Adrenal gland (tissue), 12 donors: Measurements from ENCODE around the gene TBC1D3B. TPM values are rescaled to one million over a fixed set of nuclear protein-coding genes. Genes with fewer than 3 reads are reported as not detected.
"Not testable (repeated sequence)": the region's sequence is repeated elsewhere in the genome, so short reads cannot be mapped to it uniquely, and the experiment has no call there.

Source experiments
- DNase-seq, 7 donors: peaks; one replicate each; pipeline ENCODE4 v3.0.0-alpha.2; 2019 to 2020
- H3K27ac ChIP-seq, 5 donors: fragments of 200-600 bp; sonication (generic) in 4 of 5; 1 replicate in 3 of 5; 2 replicates in 2 of 5; pipeline versions ENCODE4 v1.5.1 to v1.8.0; 2016 to 2020; ENCODE audit warnings: mild to moderate bottlenecking in 1 of 5
- H3K27me3 ChIP-seq: fragments of 200-600 bp; 2 replicates; pipeline ENCODE4 v1.8.0; 2021
- H3K36me3 ChIP-seq, 2 donors: fragments of 200-600 bp; replicated peaks in 1 of 2; 1 replicate in 1 of 2; 2 replicates in 1 of 2; pipeline versions ENCODE4 v1.5.1 to v1.8.0; 2018 to 2022
- H3K4me1 ChIP-seq, 2 donors: fragments of 200-600 bp; replicated peaks in 1 of 2; 1 replicate in 1 of 2; 2 replicates in 1 of 2; pipeline versions ENCODE4 v1.5.1 to v1.8.0; 2018 to 2021
- H3K4me3 ChIP-seq, 4 donors: fragments of 200-600 bp; sonication (generic) in 3 of 4; one replicate each; pipeline ENCODE4 v1.5.1; 2016 to 2018
- H3K9me3 ChIP-seq, 3 donors: fragments of 200-600 bp; sonication (generic) in 1 of 3; replicated peaks in 1 of 3; 1 replicate in 2 of 3; 2 replicates in 1 of 3; pipeline versions ENCODE4 v1.5.1 to v1.8.0; 2016 to 2021
- POLR2A ChIP-seq, 2 donors: fragments of 450-650 bp; IDR thresholded peaks; one replicate each; pipeline ENCODE4 v1.6.1; 2017; ENCODE audit warnings: antibody characterized with exemption in 2 of 2, mild to moderate bottlenecking in 2 of 2, moderate library complexity in 1 of 2
- WGBS, 4 donors: extraction: QIAGEN DNeasy Blood & Tissue Kit in 2 of 4; methylation state at CpG; one replicate each; pipeline versions ENCODE4 v1.1.5 to v1.1.7; 2013 to 2017; 5-methylcytosine and 5-hydroxymethylcytosine counted together
- intact Hi-C, 2 donors: fragments of 100-400 bp; cut with DNase I; formaldehyde crosslinking; loops; one replicate each; pipeline versions ENCODE4 v1.14.1 to v1.15.0; 2022 to 2023
- polyA plus RNA-seq, 3 donors: library from polyadenylated mRNA; stranded (reverse); fragments of 200-250 nt in 2 of 3; fragments of 350-450 nt in 1 of 3; fragmentation: Illumina TruSeq in 1 of 3; extraction: RNeasy Lipid Tissue Mini Kit (QIAGEN cat#74804) in 1 of 3; gene quantifications; one replicate each; pipeline ENCODE4 v1.2.3, GENCODE V29; 2013 to 2014
- total RNA-seq, 9 donors: library from RNA; depleted of rRNA in 4 of 9; stranded (reverse); fragments of >200 nt in 4 of 9; fragments of 120-200 nt in 1 of 9; fragmentation: NEBNext Ultra II Directional in 1 of 9; extraction: Animal tissue kit (Norgen Biotek cat#: 25700) in 1 of 9; gene quantifications; one replicate each; pipeline versions ENCODE4 v1.1.0 to v1.2.4, GENCODE V29; 2013 to 2023
- TF ChIP-seq, protein P1 (sequence below), 6 experiments: fragments of 450-650 bp in 4 of 6; fragments of 200-600 bp in 2 of 6; sonication (generic) in 1 of 6; IDR thresholded peaks; 1 replicate in 5 of 6; 2 replicates in 1 of 6; pipeline versions ENCODE4 v1.5.1 to v1.8.0; 2016 to 2021; ENCODE audit warnings: antibody characterized with exemption in 6 of 6, mild to moderate bottlenecking in 2 of 6, moderate library complexity in 1 of 6
- donor health status: healthy with polysubstance abuse.
- donor health status: Bipolar disorder and iron deficiency.
- donor health status: DM: yes; HTN: yes; CAD: no.
- donor health status: DM: no; HTN: no; CAD: no.
- donor health status: DM: no; HTN: no; CAD: no.
- donor health status: DM: yes; HTN: yes; CAD: no.

Gene TBC1D3B
- total and polyA plus RNA-seq, 12 donors: 0.39 to 12.9 (median 6.9) TPM; not detected in 3

GRCh38 chr17:36127199-36127893 lies 49.1 kb downstream of the TBC1D3B start:
- Histone ChIP-seq H3K4me3 (no peak overlapping the region), H3K27me3 (no peaks in the 10 kb centered on the region), H3K4me1 (no peaks in the 10 kb centered on the region), H3K9me3 (peaks cover 0 to 11% (median 0%) of the 10 kb centered on the region in 3 donors), H3K36me3 (no peaks in the 10 kb centered on the region), H3K27ac (no peak overlapping the region)
- intact Hi-C loops: loop anchor here in 1 of 2 donors (10.0 kb wide), 1 partner anchor 53 kb away; no protein-coding TSS in a partner anchor
- no peak for DNase-seq
- 64 to 81% (median 70%) methylated on average over 7 of the region's 7 CpGs for WGBS, 4 donors
- TF ChIP-seq, protein P1, sequence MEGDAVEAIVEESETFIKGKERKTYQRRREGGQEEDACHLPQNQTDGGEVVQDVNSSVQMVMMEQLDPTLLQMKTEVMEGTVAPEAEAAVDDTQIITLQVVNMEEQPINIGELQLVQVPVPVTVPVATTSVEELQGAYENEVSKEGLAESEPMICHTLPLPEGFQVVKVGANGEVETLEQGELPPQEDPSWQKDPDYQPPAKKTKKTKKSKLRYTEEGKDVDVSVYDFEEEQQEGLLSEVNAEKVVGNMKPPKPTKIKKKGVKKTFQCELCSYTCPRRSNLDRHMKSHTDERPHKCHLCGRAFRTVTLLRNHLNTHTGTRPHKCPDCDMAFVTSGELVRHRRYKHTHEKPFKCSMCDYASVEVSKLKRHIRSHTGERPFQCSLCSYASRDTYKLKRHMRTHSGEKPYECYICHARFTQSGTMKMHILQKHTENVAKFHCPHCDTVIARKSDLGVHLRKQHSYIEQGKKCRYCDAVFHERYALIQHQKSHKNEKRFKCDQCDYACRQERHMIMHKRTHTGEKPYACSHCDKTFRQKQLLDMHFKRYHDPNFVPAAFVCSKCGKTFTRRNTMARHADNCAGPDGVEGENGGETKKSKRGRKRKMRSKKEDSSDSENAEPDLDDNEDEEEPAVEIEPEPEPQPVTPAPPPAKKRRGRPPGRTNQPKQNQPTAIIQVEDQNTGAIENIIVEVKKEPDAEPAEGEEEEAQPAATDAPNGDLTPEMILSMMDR (IDR thresholded peaks at IDR 0.05): no peak
- no peak for TF ChIP-seq POLR2A (IDR thresholded peaks at IDR 0.05)

- DNase-seq: no peak
- 62 to 83% (median 75%) methylated on average over 5 to 9 of the region's 9 CpGs for WGBS, 4 donors
- no peaks in the 10 kb centered on the region for H3K4me1 ChIP-seq
- H3K4me3 ChIP-seq: no peak overlapping the region
- no peaks in the 10 kb centered on the region for H3K27me3 ChIP-seq
- H3K9me3 ChIP-seq: peaks cover 0 to 11% (median 0%) of the 10 kb centered on the region in 3 donors
- intact Hi-C loops: loop anchor here in 1 of 2 donors (10.0 kb wide), 1 partner anchor 50 kb away; no protein-coding TSS in a partner anchor
- H3K27ac ChIP-seq: no peak overlapping the region
- H3K36me3 ChIP-seq: no peaks in the 10 kb centered on the region
- TF ChIP-seq, protein P1 (IDR thresholded peaks at IDR 0.05): no peak
- TF ChIP-seq POLR2A (IDR thresholded peaks at IDR 0.05): no peak
Observed at GRCh38 chr17:36124879-36125824, 51.3 kb downstream of the TBC1D3B start.

DNA sequence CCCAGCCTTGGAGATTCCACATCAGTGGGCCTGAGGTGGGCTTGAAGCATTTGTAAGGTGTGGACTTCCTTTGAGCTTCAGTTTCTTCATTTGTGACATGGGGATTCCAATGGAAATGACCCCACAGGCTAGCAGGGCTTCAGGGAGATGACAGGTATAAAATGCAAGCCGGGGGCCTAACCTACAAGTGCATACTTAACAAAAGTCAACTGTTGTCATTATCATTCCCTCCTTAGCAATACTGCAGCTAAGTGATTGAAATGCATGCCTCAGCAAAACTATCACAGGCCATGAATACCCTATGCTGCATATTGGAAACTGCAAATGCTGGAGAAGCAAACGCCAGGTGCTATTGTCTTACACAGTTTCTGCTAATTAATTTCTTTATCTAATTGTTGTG lies 53.0 kb downstream of the TBC1D3B start:
- intact Hi-C loops: loop anchor here in 1 of 2 donors (10.0 kb wide), 1 partner anchor 49 kb away; no protein-coding TSS in a partner anchor
- H3K4me1 ChIP-seq: no peaks in the 10 kb centered on the region
- DNase-seq: no peak
- H3K9me3 ChIP-seq: peaks cover 0 to 11% (median 0%) of the 10 kb centered on the region in 3 donors
- WGBS, 4 donors: 59 to 73% (median 67%) methylated on average over 2 of the region's 2 CpGs
- no peaks in the 10 kb centered on the region for H3K36me3 ChIP-seq
- TF ChIP-seq, protein P1 (IDR thresholded peaks at IDR 0.05): no peak
- TF ChIP-seq POLR2A (IDR thresholded peaks at IDR 0.05): no peak
- H3K4me3 ChIP-seq: no peak overlapping the region
- H3K27me3 ChIP-seq: no peaks in the 10 kb centered on the region
- H3K27ac ChIP-seq: no peak overlapping the region

GRCh38 chr17:36121099-36121498 lies 55.3 kb downstream of the TBC1D3B start:
- not testable (repeated sequence) for H3K4me1 ChIP-seq, H3K27me3 ChIP-seq, H3K27ac ChIP-seq, H3K36me3 ChIP-seq, H3K4me3 ChIP-seq, DNase-seq
- intact Hi-C loops: loop anchor here in 1 of 2 donors (10.0 kb wide), 1 partner anchor 46 kb away; no protein-coding TSS in a partner anchor
- peaks cover 0 to 11% (median 0%) of the 10 kb centered on the region in 3 donors for H3K9me3 ChIP-seq
- 47 to 64% (median 57%) methylated on average over 6 of the region's 6 CpGs for WGBS, 4 donors
